GM21360 (cell line): ENCODE results near the gene VAV2.

Source experiments
- ATAC-seq: cut with Tn5 transposase; IDR thresholded peaks from one replicate; pipeline ENCODE4 v1.9.1; 2021; ENCODE audit warnings: mild to moderate bottlenecking, moderate library complexity; ENCODE audit not compliant: unreplicated experiment

Gene VAV2

DNA sequence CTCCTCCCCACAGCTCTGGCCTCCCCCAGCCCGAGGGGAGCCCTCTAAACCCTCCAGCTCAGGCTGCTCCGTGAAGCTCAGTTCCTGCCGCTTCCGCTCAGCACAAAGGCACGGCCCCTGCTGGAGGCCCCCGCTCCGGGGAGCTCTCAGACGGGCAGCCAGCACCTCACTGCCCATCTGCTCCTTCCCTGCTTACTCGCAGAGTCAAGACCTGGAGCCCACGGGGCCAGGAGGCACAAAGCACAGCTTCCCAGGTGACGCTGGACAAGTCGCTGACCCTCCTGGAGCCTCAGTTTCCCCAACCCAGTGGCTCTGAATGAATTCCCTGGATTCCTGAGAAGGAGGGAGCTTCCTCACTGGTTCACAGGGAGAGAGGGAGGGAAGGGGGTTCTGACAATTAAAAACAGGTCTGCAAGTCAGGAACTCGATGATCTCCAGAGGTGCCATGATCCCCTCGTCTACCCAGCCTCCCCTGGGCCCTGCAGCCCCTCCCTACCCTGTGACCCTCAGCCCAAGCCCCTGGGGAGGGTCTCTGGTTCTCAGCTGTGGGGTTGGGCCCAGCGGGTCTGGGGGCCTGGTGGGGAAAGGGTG is 36.2 kb downstream of the VAV2 start:
- no peak for ATAC-seq

- no peak for ATAC-seq
Observed at GRCh38 chr9:133954862-133955529, 37.1 kb downstream of the VAV2 start.

- ATAC-seq = no peak
Observed at GRCh38 chr9:133953976-133954709, 38.0 kb downstream of the VAV2 start.

GRCh38 chr9:133953621-133953975 is 38.5 kb downstream of the VAV2 start:
- ATAC-seq = no peak

GRCh38 chr9:133952598-133953550 is 39.2 kb downstream of the VAV2 start:
- ATAC-seq = no peak

- no peak for ATAC-seq
Observed at GRCh38 chr9:133951265-133951664, 40.9 kb downstream of the VAV2 start.

DNA sequence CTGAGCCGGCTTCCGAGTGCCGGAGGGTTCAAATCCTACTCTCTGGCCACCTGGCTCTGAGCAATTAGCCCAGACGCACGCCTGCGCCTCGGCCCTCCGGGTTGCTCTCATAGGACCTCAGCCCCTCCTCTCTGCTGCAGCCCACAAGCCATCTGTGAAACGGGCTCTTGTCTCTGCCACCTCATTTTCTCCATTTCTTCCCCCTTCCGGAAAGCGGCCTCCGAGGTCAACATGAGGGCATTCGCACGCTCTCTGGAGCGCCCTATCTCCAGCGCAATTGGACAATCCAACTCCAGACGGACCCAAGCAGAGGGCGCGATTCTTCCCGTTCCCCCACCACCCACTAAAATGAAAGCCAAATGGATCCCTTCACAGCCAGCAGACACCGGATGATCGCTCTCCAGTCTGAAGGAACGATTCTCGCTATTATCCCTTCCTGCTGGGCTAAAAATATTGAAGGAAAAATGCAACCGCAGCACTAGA is 41.5 kb downstream of the VAV2 start:
- ATAC-seq = no peak

- no peak for ATAC-seq
Observed at GRCh38 chr9:133950192-133950591, 41.9 kb downstream of the VAV2 start.

DNA sequence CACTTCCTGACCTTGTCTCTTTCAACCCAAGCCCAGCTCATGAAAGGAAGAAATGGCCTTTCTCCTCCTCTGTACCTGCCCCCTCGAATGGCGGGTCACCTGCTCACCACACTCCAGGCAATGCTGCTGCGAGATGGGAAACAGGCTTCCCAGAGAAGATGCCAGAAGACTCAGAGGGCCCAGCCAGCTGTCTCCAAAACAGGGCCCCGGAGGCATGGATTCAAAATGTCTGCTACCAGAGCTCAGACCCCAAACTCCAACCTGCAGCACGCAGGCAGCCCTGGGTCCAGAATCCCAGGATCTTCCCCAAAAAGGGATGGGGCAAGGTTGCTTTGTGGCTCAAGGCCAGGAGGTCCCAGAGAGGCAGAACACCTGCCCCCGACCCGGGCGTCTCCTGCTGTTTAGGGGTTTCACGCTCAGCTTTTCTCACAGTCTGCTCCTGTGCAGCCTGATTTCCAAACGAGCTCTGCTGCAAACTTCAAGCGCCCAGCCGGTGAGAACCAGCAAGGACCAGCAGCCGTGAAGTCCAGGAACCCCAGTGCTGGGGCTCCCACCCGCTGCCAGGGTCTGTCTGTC is 42.5 kb downstream of the VAV2 start:
- ATAC-seq = no peak

GRCh38 chr9:133948561-133949485 is 43.3 kb downstream of the VAV2 start:
- ATAC-seq = no peak

- ATAC-seq = no peak
Observed at GRCh38 chr9:133948131-133948530, 44.0 kb downstream of the VAV2 start.

DNA sequence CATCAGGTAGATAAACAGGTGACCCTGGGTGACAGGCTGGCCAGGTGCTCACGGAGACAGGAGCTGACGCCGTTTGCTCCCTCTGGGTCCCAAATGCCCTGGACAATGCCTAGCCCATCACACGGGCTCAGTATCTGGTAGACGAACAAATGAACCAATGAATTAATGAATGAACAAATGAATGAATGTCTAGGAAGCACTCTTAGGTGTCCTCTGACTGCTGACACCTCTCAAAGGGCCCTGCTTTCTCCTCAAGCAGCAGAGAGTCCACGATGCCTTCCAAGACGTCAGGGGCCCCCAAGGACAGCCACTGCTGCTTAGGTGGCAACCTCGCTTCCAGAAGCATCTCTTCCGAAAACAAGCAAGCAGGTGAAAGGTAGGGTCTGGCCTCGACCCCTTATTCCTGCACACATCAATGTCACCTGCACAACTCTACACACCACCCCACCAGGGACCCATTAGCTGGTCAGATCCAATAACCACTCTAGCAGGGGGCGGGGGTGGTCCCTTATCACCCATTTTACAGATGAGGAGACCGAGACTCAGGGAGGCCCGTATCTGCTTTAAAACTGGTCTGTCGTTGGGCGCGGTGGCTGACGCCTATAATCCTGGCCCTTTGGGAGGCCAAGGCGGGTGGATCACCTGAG is 45.2 kb downstream of the VAV2 start:
- no peak for ATAC-seq

DNA sequence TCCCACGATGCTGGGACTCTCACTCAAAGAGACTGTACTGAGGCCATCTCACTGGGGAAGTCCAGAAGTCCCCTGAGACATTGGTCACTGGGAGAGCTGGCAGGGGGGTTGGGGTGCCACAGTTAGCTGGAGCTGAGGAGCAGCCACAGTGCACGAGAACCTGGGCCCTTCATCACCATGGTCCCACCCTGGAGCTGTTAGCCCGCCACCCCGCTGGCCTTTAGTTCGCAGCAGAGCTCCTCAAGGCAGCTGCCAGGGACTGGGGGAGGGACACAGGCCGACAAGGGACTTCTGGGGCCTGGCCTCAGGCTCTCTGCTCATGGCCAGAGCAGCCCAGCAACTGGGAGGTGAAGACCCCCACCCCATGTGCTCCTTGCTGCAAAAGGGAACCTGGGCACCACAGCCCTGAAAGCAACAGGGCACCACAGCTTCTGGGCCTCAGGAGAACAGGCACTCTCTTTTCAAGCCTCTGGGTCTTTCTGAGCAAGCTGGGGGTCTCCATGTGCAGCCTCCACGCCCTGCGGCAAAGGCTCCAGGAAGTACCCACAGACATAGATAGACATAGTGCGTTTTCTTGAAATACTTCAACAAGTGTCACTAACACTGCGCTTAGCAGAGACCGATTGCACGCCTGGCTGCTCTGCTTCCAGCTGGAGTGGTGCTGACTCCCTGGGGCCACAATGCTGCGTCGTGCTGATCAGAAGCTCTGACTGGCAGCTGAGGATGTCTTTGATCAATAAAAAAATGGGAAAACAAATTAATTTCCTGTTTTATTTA is 46.0 kb downstream of the VAV2 start:
- ATAC-seq = peak; percentile 51

- ATAC-seq = peak; percentile 45
Observed at GRCh38 chr9:133945314-133945975, 46.7 kb downstream of the VAV2 start.

DNA sequence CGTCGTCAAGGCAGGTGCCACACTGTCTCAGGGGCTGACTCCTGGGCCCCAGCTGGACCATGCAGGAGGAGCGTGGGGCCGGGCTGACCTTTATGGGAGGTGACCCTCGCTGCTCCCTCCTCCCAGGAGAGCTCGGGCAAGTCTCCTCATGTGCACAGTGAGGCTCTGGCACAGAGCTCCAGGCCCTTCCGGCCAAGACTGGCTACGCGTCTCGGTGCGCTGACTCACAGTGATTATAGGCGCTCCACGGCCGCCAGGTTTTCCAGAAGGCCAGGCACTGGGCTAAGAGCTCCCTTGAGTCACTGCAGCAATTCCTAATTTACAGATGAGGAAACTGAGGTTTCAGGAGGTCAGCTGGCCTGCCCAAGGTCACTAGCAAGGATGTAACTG is 47.4 kb downstream of the VAV2 start:
- no peak for ATAC-seq

DNA sequence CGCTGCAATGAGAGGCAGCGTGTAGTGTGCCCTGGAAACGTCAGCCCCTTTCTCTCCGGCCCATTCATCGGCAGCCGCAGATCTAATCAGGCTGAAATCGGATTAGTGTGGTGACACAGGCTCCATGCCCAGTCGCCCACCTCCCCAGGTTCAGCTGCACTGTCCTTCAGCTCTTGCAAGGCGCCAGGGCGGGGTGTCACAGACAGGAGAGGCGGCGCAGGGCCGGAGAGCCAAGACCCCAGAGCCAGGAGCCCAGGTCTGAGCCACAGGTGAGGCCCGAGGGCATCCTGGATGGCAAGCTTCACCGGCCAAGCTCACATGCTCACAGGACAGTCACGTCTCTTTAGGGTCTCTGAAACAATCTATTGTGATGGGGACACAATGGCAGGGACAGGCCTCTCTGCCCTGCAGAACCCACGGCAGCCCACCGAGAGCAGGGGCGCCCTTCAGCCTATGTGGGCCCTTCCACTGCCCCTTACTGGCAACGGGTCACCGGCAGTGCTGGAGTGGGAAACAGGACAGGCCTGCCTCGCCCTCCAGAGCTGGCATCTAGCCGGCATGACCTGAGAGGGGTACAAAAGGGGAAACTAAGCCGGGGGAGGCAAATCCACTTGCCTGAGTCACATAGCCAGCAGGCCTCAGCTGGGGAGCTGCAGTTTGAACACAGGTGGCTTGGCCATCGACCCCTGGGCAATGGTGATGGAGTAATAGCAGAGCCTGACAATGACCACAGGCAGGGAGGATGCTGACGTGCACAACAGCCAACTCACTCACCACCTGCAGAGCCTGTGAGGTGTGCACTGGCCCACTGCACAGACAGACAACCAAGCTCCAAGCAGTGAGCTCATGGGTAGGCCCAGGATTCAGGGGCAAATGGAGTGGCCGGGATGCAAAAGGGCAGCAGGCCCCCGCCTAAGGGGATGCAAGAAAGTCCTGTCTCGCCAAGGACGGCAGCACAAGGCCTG is 48.1 kb downstream of the VAV2 start:
- ATAC-seq = no peak
